HG03378 (cell line): ENCODE results near the gene BNIP3.
"Not testable (repeated sequence)": the region's sequence is repeated elsewhere in the genome, so short reads cannot be mapped to it uniquely, and the experiment has no call there.

ENCODE experiments used
- ATAC-seq: cut with Tn5 transposase; IDR thresholded peaks from one replicate; pipeline ENCODE4 v1.9.1; 2021; ENCODE audit warnings: mild to moderate bottlenecking, moderate library complexity; ENCODE audit not compliant: unreplicated experiment

The BNIP3 gene

DNA sequence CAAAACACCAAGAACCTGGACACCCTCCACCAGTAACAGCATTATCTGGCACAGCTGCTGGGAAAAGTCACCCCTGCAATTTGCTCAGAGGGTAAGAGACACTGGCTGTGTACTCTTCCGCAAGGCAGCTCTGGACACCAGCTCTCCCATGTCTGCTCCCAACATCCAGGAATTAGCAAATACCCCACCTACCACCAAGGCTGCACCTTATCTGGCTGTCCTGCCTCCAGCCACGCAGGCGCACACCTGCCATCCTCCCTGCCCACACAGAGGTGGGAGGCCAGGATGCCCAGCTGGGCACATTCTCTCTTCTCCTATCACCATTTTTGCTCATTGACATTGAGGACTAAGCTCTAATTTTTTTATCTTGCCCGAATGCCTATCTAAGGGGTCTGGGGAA lies 20.3 kb upstream of the BNIP3 start:
- no peak for ATAC-seq

DNA sequence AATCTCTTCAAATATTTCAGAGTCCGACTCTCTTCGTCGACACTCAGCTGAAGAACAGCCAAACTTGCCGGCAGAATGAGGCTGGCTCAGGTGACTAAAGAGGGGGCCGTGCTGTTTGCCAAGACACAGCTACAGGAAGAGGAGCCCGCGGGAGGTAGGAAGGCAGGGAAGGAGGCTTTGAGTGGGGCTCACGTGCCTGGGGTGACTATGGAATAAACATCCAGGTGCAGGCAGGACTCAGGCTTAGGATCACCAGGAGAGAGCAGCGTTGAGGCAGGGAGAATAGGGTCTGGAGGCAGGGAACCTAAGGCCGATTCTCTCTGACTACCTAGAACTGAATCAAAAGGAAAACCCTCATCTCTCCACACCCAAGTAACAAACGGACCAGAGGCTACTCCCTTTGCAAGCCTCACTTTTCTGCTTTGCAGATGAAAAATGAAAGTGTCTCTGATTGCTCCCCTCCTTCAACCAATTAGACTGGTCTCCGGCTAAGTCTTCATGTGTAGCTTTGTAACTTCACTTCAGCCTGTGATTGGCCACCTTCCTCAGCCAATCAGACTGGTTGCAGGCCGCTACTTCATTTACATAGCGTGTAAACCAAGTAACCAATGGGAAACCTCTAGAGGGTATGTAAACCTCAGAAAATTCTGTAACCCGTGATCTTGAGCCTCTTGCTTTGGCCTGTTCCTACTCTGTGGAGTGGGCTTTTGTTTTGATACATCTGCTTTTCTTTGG lies 19.7 kb upstream of the BNIP3 start:
- ATAC-seq: no peak

DNA sequence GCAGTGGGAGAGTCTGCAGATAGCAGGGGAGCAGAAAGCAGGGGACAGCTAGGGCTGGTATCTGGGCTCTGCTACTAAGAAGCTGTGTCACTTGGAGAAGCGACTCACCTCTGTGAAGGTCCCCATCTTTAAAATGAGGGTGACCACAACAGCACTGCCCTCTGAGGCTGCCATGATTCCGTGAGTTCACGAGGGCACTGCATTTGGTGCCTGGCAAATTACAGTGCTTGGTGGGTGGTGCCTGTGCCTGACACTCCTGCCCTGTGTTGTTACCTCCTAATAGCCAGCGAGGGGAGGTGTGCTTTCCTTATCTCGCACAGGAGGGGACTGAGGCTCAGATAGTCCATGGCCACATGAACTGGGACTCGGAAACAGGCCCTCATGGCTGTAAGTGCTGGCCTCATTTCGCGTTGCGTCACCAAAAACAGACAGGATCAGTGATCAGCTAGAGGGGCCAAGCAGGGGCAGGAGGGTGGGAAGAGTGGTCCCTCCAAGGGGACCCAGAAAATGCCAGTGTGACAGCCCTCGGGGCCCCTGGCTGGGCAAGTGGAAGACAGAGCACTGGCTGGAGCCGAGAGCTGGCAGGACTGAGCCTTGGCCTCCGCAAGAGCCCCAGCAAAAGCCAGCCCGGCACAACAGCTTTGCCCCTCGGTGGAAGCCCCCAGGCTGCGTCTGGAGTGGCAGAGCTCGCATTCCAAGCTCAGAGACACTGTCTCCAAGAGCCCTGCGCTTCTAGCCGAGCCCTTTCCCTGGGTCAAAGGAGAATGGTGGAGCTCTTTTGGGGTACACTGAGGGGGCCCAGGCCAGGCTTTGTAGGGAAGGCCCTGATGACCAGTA lies 17.3 kb upstream of the BNIP3 start:
- ATAC-seq: no peak

DNA sequence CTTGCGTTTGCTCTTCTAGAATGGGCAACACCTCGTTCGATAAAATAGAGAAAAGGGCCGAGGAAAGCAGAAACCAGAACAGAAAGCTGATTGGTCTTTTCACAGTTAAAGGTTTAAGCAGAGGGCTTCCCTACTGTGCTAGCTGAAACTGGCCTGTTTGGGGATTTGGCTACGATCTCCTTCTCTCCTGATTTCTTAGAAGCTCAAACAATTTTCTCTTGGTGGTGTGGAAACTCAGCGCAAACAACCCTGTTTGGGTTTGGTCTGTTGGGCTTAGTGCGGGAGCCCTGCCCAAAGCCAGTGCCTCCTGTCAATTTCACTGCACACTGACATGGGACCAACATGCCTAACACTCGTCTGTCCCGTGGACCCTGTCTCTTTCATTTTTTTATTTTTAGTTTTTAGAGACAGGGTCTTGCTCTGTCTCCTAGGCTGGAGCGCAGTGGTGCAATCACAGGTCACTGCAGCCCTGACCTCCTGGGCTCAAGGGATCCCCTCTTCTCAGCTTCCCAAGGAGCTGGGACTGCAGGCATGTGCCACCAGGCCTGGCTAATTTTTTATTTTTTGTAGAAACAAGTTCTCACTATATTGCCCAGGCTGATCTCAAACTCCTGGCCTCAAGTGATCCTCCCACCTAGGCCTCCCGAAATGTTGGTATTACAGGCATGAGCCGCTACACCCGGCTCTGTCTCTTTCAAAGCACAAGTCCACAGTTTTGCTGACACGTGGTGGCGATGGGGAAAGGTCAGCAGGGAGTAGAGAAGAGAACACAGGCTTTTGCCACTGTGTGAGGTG lies 16.5 kb upstream of the BNIP3 start:
- ATAC-seq: no peak

DNA sequence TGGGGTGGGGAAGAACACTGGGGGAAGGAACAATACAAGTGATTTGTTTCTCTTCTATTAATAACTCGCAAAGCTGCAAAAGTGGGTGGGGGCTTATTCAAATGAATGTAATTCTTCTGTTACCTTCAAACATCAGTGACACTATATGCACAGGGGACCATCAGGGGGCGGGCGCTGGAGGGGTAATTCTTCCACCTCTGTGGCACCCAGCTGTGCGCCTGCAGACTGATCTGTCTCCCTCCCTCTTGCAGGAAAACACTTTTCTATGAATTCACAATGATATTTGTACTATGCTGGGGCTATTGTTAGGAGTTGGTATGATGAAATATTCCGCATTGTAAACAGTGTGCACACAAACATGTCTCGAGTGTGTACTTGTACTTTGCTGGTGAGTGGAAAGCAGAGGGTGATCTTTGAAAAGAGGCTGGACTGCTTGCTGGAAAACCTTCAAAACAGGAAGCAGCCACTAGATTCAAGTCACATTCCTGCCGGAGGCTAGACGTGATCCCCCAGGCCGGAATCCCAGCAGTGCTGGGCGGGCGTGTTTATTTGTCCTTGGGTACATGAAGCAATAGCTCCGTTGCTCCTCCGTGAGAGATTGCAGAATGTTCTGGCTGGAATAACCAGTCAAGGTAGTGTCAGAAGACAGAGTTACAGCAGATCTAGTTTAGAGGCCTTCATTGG lies 15.8 kb upstream of the BNIP3 start:
- ATAC-seq: no peak

DNA sequence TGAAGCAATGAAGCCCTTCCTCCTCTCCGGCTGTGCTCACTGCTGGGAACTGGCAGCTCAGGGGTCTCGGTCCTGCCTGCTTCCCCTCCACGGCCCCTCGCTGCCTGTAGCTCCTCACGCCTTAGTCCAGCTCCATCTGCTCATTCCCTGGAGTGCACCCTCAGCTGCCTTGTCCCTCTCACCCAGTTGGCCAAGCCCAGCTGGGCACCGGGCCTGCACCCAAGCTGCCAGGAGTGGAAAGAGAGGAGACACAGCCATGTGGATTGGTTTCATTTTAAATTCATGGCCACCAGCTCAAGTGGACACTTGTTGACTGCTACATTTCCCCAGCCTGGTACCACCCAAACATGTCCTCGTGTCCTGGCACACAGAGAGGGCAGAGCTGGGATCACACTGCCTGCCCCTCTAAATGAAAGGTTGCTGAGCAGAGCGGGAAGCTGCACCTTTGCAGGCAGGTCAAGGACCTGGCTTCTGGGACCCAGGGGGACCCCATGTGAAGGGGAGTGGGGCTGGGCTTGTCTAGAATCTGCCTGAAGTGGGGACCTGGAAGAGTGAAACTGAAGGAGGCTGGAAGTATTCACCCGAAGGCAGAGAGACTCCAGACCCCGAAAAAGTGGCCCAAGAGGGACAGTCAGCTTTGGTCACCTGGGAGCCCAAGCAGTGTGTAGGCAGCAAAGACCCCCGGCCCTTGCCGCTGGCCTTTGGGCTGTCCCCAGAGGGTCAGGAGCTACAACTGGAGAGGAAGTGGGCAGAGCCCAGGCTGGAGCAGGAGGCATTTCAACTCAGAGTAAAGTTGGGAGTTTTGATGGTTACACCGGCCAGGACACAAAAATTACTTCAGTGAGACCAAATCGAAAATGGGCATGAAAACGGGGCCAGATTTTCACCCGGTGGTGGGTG lies 15.0 kb upstream of the BNIP3 start:
- no peak for ATAC-seq

DNA sequence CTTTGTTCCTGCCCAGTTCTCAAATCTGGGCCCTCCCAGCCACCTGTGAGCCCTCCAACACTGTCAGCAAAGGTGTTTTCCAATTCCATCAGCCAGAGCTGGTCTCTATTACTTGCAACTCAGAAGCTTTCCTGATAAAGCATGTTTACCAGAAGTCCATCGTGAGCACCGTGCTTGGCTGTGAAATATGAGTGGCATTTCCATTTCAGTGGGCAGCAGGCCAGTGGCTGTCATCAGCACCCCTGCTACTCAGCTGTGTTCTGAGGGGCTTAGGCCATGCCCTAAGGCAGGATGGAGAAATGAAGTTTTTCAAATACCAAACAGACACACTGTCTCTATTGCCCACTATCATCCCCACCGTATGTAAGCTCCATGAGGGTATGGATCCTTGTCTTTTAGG lies 12.7 kb upstream of the BNIP3 start:
- ATAC-seq: no peak

DNA sequence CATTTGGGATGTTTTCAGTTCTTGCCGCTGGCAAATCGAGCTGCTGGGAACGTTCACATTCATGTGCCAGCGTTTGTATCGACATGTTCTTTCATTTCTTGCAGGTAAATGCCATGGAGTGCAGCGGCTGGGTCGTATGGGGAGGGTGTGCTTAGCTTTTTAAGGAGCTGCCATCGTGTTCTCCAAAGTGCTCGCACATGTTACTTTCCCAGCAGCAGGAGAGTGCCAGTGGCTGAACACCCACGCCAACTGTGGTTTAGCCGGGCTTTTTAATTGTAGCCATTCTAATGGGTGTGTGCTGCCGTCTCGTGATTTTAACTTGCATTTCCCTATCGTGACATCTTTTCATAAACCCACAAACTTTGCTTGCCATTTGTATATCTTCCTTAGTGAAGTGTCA lies 11.6 kb upstream of the BNIP3 start:
- no peak for ATAC-seq

DNA sequence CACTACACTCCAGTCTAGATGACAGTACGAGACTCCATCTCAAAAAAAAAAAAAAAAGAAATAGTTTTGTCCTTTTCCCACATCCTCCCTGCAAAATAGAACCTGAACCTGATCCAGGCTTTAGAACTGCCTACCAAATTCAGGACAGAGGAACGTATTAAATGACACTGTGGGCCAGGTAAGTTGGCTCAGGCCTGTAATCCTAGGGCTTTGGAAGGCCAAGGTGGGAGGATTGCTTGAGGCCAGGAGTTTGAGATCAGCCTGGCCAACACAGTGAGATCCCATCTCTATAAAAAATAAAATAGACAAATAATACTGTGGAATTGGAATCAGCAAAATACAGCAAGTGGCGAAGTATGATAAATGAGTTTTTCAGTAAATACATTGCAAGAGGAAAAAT lies 10.0 kb upstream of the BNIP3 start:
- no peak for ATAC-seq

DNA sequence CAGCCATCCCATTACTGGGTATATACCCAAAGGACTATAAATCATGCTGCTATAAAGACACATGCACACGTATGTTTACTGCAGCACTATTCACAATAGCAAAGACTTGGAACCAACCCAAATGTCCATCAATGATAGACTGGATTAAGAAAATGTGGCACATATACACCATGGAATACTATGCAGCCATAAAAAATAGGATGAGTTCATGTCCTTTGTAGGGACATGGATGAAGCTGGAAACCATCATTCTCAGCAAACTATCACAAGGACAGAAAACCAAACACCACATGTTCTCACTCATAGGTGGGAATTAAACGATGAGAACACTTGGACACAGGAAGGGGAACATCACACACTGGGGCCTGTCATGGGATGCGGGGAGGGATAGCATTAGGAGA lies 6.1 kb upstream of the BNIP3 start:
- not testable (repeated sequence) for ATAC-seq

DNA sequence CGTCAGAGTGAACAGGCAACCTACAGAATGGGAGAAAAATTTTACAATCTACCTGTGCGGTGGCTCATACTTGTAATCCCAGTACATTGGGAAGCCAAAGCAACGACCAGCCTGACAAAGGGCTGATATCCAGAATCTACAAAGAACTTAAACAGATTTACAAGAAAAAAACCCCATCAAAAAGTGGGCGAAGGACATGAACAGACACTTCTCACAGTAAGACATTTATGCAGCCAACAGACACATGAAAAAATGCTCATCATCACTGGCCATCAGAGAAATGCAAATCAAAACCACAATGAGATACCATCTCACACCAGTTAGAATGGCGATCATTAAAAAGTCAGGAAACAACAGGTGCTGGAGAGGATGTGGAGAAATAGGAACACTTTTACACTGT lies 5.6 kb upstream of the BNIP3 start:
- not testable (repeated sequence) for ATAC-seq

DNA sequence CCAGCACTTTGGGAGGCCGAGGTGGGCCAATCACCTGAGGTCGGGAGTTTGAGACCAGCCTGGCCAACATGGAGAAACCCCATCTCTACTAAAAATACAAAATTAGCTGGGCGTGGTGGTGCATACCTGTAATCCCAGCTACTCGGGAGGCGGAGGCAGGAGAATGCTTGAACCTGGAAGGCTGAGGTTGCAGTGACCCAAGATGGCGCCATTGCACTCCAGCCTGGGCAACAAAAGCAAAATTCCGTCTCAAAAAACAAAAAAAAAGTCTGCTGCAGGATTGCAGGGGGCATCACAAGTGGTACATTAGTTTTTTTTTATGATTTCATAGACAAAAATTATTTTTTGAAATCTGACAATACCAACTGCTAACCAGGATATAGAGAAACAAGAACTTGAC lies 5.1 kb upstream of the BNIP3 start:
- ATAC-seq: not testable (repeated sequence)

DNA sequence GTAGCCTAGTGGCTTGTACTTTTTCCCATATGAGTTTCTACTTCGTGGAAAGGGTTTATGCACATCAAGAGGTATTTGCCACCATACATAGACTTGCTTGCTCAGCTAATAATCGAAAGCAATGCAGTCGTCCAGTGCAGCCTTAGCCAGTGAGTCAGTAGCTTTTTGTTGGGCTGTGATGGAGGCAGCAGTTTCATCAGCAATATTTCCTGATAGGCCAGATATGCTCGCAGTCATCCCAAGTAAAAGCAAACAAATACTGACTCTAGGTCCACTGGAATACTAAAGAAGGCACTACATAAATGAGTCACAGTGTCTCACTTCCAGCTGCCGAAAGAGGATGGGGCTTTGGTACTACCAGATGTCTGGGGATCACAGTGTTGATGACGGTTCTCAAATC lies 2.1 kb upstream of the BNIP3 start:
- no peak for ATAC-seq

DNA sequence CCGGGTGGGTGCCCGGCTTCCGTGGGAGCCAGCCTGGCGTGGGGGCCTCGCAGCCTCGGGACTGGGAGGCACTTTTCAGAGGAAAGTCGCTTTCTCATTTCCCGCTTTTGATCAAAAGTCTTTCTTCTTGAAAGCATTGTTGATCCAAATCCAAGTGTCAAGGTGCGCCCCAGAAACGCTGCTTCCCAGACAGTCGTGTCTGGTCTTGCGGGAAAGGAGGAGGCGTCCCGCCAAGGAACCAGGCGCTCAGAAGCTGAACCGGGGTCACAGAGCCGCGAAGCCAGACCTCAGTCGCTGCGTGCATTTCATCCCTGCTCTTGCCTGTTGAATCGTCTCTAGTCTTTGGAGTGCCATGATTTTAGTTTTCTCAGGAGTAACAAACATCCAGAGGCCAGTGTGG lies 1.1 kb upstream of the BNIP3 start:
- ATAC-seq: no peak

DNA sequence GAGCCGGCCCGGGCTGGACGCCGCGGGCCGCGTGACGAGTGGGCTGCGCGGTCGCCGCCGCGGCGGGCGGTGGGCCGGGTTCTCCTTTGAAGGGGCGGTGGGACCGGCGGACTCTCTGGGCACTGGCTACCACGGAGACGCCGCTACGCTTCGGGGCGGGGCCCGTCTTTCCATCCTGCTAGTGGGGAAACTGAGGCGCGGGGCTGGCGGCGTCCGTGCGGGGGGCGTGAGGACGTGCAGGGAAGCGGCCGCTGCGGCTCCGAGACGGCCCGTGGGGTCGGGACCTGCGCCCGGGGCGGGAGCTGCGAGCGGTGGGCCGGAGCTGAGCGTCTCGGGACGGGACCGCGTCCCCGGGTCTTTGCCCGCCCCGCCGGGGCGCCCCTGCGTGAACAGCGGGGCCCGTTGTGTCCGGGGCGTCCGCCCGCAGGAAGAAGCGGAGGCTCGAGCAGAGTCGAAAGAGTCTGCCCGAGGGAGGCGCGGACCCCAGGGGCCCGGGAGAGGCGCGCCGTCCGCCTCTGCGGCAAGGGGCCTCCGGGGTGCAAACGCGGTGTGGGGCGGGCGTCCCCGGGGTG lies 548 bp upstream of the BNIP3 start:
- peak; percentile 27 for ATAC-seq

DNA sequence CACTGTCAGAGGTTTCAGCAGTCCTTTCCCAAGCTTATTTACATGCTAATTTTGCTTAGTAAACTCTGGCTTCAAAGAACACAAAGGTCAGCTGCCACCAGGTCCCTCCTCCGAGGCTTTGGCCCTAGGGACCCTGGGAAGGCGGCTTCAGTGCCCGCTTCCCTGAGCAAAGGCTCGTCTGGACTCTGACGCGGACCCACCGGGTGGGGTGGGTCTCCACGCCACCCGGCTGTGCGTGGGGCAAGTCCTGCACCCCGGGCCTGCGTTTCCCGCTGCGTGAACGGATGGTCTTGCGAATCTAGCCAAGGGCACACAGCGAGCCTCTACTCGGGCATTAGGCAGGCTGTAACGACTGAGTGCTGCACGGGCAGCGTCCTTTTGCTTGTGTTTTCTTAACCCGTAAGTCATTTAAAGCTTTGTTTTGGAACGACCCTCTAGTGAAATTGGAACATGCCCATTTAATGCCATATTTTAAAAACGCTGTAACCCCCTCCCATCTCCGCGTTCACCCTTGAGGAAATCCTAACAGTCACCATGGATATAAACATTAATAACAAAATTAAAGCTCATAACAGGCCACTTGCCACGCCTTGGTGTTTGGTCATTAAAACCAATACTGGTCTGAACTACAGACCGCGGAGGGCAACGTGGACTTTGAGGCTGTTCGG lies 828 bp downstream of the BNIP3 start:
- no peak for ATAC-seq

DNA sequence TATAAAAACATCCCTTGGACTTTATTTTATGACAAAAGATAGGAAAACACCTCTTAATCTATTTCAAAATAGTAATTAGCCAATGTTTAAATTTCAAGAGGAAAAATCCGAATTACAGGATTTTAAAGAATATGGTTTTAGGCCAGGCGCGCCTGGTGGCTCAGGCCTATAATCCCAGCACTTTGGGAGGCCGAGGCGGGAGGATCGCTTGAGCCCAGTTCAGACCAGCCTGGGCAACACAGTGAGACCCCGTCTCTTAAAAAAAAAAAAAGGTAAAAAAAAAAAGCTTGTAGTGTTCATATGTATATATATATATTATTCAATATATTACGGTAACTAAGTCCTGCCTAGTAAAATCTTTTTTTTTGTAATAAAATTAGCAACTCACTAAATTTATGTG lies 1.4 kb downstream of the BNIP3 start:
- ATAC-seq: no peak

DNA sequence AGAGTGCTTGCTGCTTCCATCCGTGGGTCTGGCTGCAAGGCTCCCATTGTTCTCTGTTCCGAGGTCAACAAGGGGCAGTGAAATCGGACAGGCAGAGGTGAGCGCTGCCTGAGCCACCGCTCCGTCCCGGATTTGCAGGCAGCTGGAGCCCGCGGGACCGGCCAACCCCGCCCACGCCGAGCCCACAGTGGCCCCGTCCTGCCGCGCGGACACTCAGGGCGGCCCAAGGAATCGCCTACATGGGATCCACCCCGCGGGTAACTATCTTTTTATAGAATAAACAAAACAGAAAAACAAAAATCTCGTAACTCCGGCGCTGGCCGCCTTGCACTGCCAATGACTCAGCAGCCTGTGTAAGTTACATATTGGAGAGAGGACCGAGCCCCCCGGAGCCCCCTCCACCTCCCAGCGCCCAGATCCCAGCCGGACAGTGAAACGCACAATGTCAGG lies 1.9 kb downstream of the BNIP3 start:
- ATAC-seq: no peak

DNA sequence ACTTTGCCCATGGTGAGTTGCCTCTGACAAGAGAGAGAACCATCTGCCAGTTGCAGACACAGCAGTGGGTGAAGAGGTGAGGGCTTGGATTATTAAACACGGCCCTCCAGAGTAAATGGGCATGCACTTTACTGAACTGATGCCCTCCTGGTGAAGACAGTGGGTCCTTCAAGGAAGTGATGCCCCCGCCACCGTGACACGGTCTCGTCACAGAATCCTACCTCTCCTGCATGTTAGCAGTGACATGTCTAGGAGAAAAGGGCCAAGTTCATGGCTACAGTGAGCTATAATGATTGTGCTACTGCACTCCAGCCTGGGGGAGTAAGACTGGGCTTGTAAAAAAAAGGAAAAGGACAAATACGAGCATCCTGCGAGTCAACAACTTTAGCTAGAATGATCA lies 2.4 kb downstream of the BNIP3 start:
- ATAC-seq: no peak
